HTERT RPE-1 (cell line): ENCODE results near the gene TAF8.

ENCODE experiments used
- in situ Hi-C: fragments of 300-500 bp; cut with MboI; formaldehyde crosslinking; loops from 4 replicates; pipeline ENCODE4 v1.14.3; 2020; ENCODE audit warnings: low sequenced_read_pairs

Gene TAF8

DNA sequence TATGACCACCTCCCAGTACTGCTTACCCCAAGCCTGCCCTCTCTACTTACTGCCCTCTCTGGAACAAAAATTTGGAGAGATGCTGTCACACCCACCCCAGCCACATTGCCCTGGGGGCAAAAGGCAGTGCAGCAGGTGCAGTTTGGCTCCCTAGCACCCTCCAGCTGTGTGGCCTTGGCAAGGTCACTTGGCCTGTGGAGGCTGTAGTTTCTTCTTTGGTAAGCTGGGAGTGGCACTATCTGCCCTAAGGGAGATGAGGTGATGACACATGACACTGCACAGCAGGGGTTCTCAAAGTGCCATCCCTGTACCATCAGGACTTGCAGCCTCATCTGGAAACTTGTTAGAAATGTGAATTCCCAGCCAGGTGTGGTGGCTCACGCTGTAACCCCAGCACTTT is 44.8 kb downstream of the TAF8 start:
- in situ Hi-C loops, result no loop called here

DNA sequence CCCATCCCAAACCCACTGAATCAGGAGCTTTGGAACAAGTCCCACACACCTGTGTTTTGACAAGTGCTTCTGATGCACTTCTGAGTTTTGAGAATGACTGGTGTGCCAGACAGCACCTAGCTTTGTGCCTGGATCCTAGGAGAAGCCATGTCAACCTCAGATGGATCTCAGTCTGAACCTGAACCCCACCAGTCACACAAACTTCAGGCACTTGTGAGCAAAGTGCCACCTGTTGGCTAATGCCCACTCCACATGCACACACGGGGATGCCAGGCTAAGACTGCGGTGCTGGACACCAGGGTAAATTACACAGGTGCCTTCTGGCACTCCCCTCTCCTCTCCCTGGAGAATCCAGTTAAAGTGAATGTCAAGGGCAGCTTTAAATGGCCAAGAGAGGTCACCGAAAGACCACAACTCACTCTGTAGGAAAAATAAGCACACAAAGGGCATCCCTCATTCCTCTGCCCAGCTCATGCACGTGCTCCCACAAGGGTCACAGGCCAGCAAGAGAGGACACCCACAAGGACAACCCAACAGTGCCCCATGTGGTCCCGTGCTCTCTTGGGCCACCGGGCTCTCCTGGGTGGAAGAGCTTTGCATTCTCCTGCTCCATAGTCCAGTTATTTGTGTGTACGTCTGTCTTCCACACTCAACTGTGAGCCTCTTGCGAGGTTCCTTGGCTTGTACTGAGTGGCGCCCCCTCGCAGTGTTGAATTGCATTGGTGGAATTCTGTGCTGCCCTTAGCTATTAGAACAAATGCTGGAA is 45.6 kb downstream of the TAF8 start:
- in situ Hi-C loops, result no loop called here

DNA sequence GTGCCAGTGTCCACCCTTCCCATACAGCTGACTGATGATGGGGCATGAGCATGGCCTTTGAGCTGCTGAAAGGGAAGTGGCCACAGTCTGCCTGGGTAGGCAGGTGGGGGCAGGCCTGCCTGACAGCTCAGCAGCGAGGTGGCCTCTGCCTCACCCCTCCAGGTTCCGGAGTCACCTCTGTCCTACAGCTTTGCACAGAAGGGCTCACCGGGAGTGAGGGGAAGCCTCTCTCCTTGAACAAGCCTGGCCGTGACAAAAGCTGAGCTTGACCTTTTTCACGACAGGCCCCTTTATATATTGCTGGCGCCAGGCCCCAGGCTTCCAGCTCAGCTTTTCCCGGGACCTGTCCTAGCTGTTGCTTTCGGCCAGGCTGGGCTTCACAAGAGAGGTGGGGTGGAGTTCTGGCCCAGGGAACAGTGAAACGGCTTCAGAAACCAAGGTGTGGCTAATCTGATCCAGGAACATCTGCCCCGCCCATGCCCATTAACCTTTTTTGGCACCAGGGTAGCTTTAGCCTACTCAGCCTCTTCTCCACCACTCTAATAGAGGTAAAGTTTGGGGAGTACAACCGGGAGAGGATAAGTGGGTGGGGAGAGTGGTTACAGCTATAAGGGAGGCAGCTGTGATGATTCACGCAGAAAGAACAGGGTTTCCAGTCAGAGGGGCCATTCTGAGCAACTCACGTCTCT is 49.2 kb downstream of the TAF8 start:
- in situ Hi-C loops, result no loop called here

DNA sequence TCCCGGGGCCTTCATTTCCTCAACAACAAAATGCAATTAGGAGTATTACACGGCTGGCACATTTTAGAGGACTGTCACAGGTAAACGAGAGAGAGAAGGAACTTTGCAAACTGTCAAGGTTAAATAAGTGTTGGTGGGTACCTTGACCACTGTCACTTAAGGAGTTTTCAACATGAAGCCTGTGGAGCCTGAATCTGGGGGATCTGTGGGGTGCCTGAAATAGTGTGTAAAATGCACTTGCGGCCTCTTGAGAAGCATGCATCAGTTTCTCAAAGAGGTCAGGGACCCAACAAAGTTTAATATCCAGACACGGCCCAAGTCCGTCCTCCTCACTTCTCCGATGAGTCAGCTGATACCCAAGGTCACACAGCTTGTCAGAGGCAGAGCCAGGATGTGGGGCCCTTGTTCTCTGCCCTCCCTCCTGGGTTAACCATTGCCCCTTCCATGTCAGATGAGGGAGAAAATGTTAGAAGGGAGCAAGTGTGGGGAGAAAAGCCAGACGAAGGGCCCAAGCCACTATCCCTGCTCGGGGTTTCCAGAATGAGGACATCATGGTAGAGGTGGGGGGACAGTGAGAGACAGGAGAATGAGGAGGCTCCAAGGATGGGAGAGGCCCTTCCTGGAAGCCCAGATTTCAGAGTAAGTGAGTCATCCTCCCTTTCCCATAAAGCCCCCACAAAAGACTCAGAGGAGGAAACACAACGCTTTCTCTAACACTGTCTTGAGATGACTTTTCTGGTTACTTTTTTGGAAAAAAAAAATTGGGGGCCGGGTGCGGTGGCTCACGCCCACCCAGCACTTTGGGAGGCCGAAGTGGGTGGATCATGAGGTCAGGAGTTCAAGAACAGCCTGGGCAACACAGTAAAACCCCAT is 49.9 kb downstream of the TAF8 start:
- in situ Hi-C loops, result no loop called here

DNA sequence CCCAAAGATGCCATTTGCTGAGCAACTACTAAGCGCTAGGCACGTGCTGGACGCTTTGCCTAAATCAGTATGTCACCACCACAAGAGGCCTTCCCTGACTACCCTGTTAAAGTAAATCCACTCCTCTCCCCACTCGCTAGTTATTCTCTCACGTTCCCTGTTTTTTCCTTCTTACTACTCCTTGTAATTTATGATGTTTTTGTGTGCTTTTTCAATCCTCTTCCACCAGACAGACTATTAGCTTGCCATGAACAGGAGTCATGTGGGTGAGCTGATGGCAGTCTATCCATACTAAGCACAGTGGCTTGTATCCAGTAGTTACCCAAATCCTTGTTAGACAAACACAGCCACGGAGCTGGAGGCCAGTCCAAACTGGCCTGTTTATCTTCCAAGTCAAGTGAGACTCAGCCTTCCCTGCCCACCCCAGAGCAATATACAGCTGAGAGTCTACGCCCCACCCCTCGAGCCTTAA is 50.9 kb downstream of the TAF8 start:
- in situ Hi-C loops, result no loop called here

DNA sequence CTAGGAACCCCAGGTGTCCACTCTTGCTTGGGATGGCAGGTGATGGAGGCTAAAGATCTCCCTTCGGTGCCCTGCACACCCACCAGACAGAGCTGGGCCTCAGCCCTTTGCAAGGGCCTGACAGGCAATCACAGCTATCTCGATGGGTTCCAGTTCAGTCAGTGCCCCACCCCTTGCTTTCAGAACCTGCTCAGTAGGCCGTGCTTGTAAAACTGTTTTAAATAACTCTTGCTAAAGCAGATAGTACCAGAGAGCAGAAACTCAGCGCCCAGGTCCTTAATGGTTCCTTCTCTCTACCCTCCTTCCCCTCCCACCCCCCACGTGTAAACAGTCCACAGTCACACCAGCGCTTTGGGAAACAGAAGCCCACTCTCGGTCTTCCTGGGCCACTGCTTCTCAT is 52.9 kb downstream of the TAF8 start:
- in situ Hi-C loops, result no loop called here

DNA sequence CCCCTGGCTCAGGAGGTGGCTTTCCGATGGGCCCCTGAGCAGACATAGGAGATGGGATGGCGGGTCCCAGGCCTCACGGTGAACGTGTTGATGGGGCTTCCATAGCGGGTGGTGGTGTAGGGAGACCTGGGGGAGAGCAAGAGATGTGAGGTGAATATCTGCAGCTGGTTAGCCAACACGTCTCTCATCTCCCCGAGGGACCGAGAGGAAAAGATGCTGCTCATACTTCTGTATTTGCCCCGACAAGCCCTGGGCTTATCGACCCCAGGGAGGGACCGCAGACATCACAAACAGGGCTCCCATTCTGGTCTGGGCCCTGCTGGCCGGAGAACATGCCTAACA is 53.4 kb downstream of the TAF8 start:
- in situ Hi-C loops, result no loop called here

DNA sequence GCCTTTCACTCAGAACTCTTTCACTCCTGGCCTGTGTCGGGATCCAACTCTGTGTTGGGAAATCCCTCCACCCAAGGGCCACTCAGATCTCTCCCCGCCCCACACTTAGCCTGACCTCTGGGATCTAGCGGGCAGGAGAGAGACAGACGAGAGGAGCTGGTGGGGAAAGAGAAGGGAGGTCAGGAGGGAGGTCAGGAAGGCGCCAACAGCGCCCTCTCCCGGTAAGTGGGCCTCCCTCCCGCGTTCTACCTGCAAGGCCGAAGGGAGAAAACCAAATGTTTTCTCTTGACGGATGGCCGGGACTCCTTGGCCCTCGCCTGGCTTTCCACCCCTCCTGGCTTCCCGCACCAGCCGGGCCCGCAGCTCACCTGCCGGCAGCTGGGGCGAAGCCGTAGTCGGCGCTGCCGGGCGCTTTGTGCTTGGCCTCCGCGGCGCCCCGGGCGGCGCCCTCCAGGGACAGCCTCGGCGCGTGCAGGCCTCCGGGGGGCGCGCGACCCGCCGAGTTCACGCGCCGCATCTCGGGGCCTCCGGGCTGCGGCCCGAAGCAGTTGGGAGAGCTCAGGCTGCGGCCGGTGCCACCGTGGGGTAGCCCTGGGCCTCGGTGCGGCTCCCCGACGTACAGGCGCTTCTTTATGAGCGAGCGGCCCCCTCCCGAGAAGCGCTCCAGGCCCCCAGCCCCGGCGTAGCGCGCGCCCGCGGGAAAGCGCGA is 53.9 kb downstream of the TAF8 start:
- in situ Hi-C loops, result no loop called here

DNA sequence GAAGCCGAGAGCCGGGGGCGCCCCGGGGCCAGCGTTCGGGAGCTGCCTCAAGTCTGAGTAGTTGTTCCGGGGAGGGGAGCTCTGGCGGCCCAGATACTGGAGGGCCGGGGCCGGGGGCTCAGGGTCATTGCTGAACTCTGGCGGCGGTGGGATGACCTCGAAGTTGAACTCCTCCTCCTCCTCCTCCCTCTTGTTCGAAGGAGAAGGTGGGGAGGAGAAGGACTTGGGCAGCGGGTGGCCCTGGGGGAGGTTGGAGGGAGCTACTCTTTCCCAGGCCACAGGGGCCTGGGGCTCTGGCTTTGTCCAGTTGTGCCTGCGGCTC is 54.4 kb downstream of the TAF8 start:
- in situ Hi-C loops, result no loop called here

DNA sequence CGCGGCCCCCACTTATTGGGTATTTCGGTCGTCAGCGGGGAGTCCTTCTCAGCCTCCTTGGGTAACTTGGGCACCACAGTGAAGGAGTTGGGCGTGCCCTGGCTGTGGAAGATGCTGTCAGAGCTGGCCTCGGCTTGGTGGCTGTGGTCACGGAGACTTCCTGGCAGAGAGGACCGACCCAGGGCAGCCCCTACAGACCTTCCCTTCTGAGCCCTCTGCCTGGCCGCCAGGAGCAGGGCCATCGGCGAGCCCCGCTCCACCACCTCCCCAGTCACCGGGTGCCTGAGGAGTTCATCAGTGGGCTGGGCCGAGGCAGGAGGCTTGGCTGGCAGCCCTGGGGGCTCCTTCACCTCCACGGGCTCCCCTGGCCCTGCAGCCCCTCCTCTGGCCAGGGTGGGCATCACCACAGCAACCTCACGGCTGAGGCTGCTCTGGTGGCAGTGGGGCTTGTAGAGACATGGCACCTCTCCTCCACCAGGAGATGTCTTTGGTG is 54.9 kb downstream of the TAF8 start:
- in situ Hi-C loops, result no loop called here

DNA sequence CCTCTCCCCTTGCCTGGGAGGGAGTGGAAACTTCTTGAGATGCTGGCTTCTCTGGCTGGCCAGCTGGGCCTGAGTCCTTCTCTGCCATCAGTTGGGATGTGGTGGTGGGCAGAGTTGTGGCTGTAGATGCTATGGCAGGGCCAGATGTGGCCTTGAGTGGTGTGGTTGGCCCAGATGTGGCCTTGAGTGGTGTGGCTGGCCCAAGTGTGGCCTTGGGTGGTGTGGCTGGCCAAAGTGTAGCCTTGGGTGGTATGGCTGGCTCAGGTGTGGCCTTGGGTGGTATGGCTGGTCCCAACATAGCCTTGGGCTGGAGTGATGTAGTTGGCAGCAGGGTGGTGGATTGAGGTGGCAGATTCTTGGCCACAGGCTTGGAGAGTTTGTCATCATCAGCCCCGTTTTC is 55.4 kb downstream of the TAF8 start:
- in situ Hi-C loops, result no loop called here

DNA sequence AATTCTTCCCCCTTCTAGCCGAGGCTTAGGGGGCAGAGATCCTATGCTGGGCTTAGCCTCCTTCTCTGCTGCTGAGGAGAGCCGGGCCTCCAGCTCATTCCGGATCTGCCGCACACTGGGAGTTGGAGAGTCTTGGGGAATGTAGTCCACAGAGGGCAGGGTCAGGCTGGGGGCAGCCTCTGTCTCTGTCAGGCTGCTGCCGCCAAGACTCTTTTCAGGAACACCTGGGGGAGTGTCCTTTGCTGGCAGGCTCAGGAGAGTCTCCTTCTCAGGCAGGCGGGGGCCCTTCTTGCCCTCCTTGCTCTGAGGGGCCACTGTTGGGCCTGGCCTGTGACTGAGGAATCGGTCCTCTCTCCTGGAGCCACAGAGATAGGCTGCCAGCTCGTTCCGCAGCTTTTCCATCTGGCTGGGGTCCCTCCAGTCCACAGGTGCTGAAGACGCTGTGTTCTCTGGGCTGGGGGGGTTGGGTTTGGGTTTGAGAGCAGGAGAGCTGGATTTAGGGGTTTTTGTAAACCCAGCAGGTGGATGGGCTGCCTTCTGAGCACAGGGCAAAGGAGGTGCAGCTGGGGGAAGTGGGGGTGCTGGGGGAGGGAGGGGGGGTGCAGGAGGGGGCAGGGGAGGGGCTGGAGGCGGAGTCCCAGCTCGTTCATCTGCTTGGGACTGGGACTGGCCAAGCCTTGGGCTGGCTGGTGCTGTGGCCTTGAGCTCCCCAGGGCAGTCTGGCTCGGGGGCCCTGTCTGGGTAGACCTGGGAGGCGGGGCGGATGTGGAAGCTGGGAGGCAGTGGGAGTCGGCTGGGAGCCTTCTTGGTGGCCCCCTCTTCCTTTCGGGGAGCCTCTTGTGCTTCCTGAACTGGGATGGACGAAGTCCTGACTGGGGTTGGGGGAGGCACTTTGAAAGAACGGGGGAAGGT is 56.0 kb downstream of the TAF8 start:
- in situ Hi-C loops, result no loop called here

DNA sequence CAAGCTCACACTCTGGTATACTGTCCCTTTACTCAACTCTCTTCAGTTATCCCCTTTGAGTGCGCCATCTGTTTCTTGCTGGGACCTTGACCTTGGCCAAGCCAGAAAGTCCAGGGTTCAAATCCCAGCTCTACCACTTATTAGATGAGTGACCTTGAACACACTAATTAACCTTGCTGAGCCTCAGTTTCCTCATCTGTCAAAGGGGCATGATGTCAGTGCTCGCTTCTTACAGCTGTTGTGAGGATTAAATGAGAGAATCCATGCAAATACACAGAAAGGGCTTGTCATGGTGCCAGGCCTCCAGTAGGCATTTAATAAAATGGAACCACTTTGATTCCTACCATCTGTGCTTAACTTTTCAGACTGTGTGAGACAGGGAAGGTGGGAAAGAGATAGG is 57.7 kb downstream of the TAF8 start:
- in situ Hi-C loops, result no loop called here

DNA sequence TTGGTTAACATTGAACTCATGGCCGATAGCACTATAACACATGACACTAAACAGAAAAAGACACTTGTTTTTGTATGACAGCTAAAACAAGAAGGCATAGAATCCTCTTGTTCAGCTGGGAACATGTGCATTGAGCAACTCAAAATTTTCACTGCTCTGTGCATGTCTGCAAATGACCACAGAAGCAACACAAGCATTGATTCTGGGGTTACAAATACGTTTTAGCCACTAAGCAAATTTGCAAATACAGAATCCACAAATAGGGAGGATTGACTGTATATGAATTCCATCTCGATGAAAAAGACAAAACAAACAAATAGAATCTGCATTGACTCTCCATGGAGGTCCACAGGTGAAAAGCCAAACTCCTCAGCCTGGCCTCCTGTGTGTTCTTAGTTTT is 60.4 kb downstream of the TAF8 start:
- in situ Hi-C loops, result no loop called here

DNA sequence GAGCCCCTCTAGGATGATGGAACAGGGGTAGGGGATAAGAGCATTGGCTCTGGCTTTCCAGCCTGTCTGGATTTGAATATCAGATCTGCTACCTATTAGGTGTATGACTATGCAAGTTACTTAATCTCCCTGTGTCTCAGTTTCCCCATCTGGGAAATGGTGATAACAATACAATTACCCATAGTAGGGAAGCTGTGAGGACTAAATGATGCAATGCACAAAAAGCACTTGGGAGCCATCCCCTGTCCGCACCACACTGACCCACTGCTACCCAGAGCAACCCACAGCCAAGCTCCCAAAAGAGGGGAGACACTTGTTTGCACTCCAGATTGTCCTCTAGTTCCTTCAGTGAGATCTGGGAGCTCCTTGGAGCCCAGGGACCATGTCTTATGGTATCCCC is 62.0 kb downstream of the TAF8 start:
- in situ Hi-C loops, result no loop called here

DNA sequence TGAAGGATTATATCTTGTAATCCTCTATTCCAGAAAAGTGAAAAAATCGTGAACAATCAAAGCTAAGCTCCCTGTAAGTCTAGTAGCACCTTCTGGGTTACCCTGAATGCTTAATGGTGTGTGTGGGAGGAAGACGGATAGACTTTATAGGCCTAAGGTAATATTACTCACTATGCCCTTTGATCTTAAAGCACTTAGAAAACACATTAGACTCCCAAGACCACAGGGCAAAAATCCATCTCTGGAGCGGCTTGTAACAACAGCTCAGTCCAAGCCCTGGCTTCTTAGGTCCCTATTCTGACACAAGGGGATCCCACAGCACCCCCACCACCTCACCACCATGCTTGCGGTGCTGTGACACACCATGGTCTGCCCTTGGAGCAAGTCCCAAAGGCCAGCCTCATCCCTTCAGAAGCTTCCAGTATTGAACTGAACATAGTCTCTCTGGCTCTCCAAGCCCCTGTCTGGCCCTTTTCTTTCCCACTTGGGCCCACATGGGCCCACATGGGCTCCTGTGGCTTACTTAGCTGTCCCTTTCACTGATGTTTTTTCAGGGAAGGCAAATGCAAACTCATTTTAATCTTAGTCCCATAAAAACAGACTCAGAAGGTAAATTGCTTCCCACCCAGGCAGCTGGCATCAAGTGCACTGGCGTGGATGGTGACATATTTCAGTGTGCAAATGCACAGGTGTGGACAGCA is 63.8 kb downstream of the TAF8 start:
- in situ Hi-C loops, result no loop called here

DNA sequence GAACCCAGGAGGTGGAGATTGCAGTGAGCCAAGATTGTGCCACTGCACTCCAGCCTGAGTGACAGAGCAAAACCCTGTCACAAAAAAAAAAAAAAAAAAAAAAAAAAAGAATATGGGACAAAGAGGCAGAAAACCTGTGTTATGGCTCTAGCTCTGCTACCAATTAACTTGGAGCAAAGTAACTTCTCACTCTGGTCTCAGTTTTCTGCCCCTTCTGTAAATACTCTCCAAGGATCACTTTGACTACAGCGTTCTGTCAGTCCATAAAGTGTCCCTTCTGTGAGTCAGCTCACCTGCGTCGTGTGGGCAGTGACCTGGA is 67.5 kb downstream of the TAF8 start:
- in situ Hi-C loops, result no loop called here

DNA sequence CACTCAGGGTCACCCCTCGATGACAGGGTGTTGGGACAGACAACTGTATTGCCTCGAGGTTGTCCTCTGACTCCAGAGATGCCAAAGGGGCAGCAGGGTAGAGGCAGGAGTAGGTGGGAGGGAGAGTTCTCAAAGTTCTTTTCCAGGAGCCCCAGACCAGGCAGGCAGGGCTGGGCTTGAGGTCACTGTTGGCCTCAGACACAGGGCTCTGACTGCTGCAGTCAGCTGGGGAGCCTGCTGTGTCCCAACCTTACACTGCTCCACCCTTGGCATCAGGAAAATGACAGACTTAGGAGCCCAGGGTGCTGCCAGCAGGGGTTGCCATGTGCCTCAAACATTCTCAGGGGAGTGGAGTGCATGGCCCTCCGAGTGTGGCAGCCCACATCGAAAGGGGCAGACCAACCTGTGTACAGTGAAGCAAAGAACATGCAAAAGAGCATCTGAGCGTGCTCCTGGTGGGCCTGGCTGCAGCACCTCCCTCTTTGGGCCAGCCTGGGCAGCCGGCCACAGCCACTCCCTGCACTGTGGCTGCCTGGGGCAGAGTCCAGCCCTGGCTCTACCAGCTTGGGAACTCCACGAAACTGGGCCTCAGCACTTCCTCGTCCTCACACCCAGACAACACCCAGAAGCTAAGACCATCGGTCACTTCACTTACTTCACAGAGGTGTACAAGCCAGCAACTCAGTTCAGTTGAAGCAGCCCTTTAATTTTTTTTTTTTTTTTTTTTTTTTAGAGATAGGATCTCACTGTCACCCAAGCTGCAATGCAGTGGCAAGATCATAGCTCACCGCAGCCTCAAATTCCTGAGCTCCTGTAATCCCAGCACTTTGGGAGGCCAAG is 68.1 kb downstream of the TAF8 start:
- in situ Hi-C loops, result no loop called here
